Measurements from ENCODE around the gene CTDSPL2. TPM values are rescaled to one million over a fixed set of nuclear protein-coding genes. Genes with fewer than 3 reads are reported as not detected.
"Not testable (repeated sequence)": the region's sequence is repeated elsewhere in the genome, so short reads cannot be mapped to it uniquely, and the experiment has no call there.

The CTDSPL2 gene
- total RNA-seq, 1 experiment from 2014 or later = 82.4 TPM

- DNase-seq (ENCODE audit: low read depth) = no peak
Measured at GRCh38 chr15:44537735-44538240, 110.4 kb downstream of the CTDSPL2 start.

- peak; percentile 86 for DNase-seq (ENCODE audit: low read depth)
Measured at GRCh38 chr15:44541282-44541958, 114.0 kb downstream of the CTDSPL2 start.

GRCh38 chr15:44542596-44542995 lies 115.2 kb downstream of the CTDSPL2 start:
- no peak for DNase-seq (ENCODE audit: low read depth)

GRCh38 chr15:44544745-44545144 lies 117.3 kb downstream of the CTDSPL2 start:
- not testable (repeated sequence) for DNase-seq (ENCODE audit: low read depth)

DNA sequence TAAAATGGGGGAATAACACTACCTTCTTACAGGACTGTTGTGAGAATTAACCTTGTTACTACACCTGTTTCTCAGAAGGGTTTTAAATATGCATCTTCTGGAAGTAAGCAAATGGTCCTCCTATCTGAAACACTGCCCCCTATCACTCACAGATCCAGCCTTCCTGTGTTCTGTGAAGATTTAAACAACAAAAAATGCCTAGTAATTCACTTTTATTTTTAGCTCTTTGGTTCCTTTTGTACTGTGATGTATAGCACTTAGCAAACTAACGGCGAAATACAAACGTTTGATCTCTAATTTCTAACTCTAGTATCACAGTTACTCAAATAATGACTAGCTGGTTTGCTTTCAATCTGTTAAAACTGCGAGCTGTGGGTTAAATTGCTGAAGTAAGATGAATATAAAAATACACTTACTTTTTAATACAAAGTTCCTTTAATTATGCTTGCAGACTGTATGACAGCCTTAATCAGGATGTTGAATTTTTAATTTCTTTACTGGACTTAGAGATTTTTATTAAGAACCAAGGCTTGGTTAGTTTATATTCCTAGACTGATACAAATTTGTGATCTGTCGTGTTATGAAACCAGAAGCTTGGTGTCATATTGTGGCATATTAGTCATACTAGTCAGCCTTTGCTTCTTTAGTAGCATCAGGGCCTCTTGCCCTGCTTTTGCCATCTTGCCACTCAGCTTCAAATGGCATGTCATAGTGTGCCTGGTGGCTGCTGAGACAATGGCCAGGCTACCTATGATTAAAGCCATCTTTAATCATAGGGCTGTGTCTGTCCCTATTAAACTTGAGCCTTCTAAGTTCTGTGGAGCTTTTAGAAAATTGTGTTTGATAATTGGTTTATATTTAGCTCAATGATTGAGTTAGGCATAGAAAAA lies 118.7 kb downstream of the CTDSPL2 start:
- peak; percentile 67 for DNase-seq (ENCODE audit: low read depth)

DNA sequence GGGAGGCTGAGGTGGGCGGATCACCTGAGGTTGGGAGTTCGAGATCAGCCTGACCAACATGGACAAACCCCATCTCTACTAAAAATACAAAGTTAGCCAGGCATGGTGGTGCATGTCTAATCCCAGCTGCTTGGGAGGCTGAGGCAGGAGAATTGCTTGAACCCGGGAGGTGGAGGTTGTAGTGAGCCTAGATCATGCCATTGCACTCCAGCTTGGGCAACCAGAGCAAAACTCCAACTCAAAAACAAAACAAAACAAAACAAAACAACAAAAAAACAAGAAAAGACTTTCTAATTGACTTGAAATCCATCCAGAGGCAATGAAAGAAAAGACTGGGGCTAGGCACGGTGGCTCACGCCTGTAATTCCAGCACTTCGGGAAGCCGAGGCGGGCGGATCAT lies 121.7 kb downstream of the CTDSPL2 start:
- not testable (repeated sequence) for DNase-seq (ENCODE audit: low read depth)

- DNase-seq (ENCODE audit: low read depth) = no peak
Measured at GRCh38 chr15:44550256-44550655, 122.8 kb downstream of the CTDSPL2 start.

DNA sequence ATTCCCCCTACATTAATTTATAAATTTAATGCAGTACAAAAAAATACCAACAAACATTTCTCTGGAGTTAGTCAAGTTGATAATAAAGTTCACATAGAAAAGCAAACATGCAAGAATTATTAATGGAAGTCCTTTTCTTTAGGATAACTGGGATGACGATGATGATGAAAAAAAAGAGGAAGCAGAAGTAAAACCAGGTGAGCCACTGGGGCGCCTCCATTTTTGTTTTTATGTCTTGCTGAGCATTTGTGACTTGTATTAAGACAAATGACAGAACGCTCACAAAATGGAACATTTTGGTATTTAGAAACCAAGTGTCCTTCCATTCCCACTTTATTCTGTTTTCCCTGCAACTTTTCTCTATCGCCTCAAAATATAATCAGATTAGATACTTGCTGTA lies 123.3 kb downstream of the CTDSPL2 start:
- no peak for DNase-seq (ENCODE audit: low read depth)

GRCh38 chr15:44554934-44555723 lies 127.7 kb downstream of the CTDSPL2 start:
- DNase-seq (ENCODE audit: low read depth) = no peak

DNA sequence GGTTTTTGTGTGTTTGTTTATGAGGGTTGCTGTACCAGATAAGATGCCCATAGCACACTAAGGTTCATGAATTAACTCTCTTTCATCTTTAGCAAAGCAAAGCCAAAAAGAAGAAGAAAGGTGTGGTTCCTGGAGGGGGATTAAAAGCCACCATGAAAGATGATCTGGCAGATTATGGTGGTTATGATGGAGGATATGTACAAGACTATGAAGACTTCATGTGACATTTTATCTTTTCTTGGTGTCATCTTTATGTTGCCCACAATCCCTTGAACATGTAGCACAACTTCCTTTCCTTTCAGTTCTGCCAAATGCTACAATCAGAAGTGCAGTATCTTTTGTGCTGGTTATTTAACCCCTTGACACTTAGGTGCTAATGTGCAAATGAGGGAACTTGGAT lies 133.5 kb downstream of the CTDSPL2 start:
- not testable (repeated sequence) for DNase-seq (ENCODE audit: low read depth)

- DNase-seq (ENCODE audit: low read depth) = no peak
Measured at GRCh38 chr15:44565387-44566154, 138.1 kb downstream of the CTDSPL2 start.

- no peak for DNase-seq (ENCODE audit: low read depth)
Measured at GRCh38 chr15:44566155-44566540, 138.7 kb downstream of the CTDSPL2 start.

GRCh38 chr15:44568338-44568737 lies 140.9 kb downstream of the CTDSPL2 start:
- no peak for DNase-seq (ENCODE audit: low read depth)

DNA sequence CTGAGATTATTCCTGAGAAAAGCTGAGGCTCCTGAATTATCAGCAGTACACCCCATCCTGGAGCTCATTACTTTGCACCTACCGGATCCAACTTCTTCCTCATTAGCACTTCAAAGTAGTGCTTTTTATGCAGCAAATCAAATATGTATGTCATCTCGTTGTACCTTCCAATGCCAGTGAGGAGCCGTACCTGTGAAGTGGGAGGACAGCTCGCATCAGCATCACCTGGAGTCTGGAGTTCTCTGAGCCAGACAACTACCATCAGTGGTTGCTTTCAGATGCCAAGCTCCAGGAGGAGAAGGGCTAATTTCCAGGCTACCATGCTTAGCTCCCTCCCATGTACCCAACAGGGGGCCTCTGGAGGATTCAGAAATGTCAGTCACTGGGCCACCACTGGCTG lies 141.9 kb downstream of the CTDSPL2 start:
- DNase-seq (ENCODE audit: low read depth) = no peak

DNA sequence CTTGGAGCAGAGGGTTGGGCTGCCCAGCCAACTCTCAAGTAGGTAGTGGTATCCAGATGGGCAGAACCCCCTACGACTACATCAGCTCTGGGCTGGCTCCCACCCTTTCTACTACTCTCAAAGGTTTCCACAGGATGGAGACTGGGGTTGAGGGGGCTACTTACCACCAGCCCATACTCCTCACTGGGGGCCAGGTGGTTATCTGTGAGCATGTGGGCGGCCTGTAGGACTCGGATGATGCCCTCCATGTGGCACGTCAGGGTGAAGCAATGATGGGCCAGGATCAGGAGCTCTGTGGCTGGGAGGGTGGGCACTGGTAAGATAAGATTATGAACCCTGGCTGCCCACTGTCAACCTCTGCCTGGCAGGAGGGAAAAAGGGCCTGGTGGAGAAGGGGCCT lies 142.9 kb downstream of the CTDSPL2 start:
- DNase-seq (ENCODE audit: low read depth) = no peak

DNA sequence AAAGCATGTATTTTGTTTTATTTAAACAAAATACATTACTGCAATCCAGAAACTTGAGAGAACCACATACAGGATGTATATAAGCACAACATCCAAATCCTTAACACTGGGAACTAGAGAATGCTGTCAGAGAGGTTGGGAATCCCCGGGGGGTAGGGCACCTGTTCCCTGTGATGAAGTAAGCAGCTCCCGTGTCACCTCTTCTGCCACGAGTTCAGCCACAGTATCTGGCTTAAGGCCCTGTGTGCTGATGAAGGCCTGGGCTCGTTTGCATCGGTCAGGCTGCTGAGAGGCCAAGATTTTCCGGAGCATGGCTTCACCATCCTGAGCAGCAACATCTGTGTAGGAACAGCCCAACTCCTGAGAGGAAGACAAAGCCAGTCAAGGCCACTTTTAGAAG lies 146.0 kb downstream of the CTDSPL2 start:
- DNase-seq (ENCODE audit: low read depth) = no peak

- no peak for DNase-seq (ENCODE audit: low read depth)
Measured at GRCh38 chr15:44574734-44575133, 147.3 kb downstream of the CTDSPL2 start.
